Mesendoderm (in vitro differentiated cells): Measurements from ENCODE around the gene ACMSD. TPM values are rescaled to one million over a fixed set of nuclear protein-coding genes. Genes with fewer than 3 reads are reported as not detected.

Experiments
- DNase-seq: peaks from one replicate; pipeline ENCODE4 v3.0.0; 2013
- H2AK5ac ChIP-seq: 2 replicates; pipeline ENCODE4 v1.6.1; 2013; ENCODE audit warnings: low read length, inconsistent platforms
- H2BK120ac ChIP-seq: 2 replicates; pipeline ENCODE4 v1.6.1; 2013; ENCODE audit warnings: low read depth, mild to moderate bottlenecking, low read length, moderate library complexity, mixed read lengths
- H2BK15ac ChIP-seq: replicated peaks from 2 replicates; pipeline ENCODE4 v1.6.1; 2013; ENCODE audit warnings: low read depth, mild to moderate bottlenecking, moderate library complexity
- H2BK5ac ChIP-seq: 2 replicates; pipeline ENCODE4 v1.6.1; 2013; ENCODE audit warnings: low read length, inconsistent platforms
- H3K18ac ChIP-seq: 2 replicates; pipeline ENCODE4 v1.6.1; 2013; ENCODE audit warnings: mild to moderate bottlenecking, low read length, mixed read lengths
- H3K23ac ChIP-seq: one replicate; pipeline ENCODE4 v1.6.1; 2013; ENCODE audit warnings: low read length
- H3K27ac ChIP-seq: 2 replicates; pipeline ENCODE4 v1.5.1; 2013; ENCODE audit warnings: low read depth, mild to moderate bottlenecking, inconsistent platforms, low read length, moderate library complexity
- H3K27me3 ChIP-seq: 2 replicates; pipeline ENCODE4 v1.6.1; 2013; ENCODE audit warnings: low read length, control low read depth, mild to moderate bottlenecking, inconsistent platforms; ENCODE audit not compliant: insufficient read depth, poor library complexity
- H3K36me3 ChIP-seq: 2 replicates; pipeline ENCODE4 v1.6.1; 2013; ENCODE audit warnings: low read length, inconsistent platforms; ENCODE audit not compliant: control insufficient read depth, insufficient read depth
- H3K4ac ChIP-seq: one replicate; pipeline ENCODE4 v1.6.1; 2013; ENCODE audit warnings: low read depth, mild to moderate bottlenecking, low read length, moderate library complexity
- H3K4me1 ChIP-seq: 2 replicates; pipeline ENCODE4 v1.6.1; 2013; ENCODE audit warnings: low read depth, low read length, inconsistent platforms; ENCODE audit not compliant: control insufficient read depth
- H3K4me2 ChIP-seq: 2 replicates; pipeline ENCODE4 v1.6.1; 2013; ENCODE audit warnings: low read length
- H3K4me3 ChIP-seq: 2 replicates; pipeline ENCODE4 v1.5.1; 2013; ENCODE audit warnings: mild to moderate bottlenecking, low read length
- H3K56ac ChIP-seq: one replicate; pipeline ENCODE4 v1.6.1; 2013; ENCODE audit warnings: low read length
- H3K79me1 ChIP-seq: 2 replicates; pipeline ENCODE4 v1.6.1; 2013; ENCODE audit warnings: low read length, inconsistent platforms
- H3K79me2 ChIP-seq: 2 replicates; pipeline ENCODE4 v1.6.1; 2013; ENCODE audit warnings: mild to moderate bottlenecking, low read length; ENCODE audit not compliant: control insufficient read depth, insufficient read depth
- H3K9ac ChIP-seq: 2 replicates; pipeline ENCODE4 v1.6.1; 2013; ENCODE audit warnings: low read length, inconsistent platforms
- H4K5ac ChIP-seq: one replicate; pipeline ENCODE4 v1.6.1; 2013; ENCODE audit warnings: low read length
- H4K8ac ChIP-seq: one replicate; pipeline ENCODE4 v1.6.1; 2013; ENCODE audit warnings: low read depth, mild to moderate bottlenecking, control low read depth, low read length, moderate library complexity
- WGBS: extraction: QIAGEN DNeasy Blood & Tissue Kit; methylation state at CpG from one replicate; pipeline ENCODE4 v1.1.7; 2013; ENCODE audit warnings: low lambda C conversion rate, missing lambda C conversion rate; ENCODE audit not compliant: insufficient coverage; ENCODE audit errors: extremely low coverage; 5-methylcytosine and 5-hydroxymethylcytosine counted together
- polyA plus RNA-seq, 2 experiments: library from polyadenylated mRNA; stranded (reverse); fragments of 200-250 nt; gene quantifications; one replicate each; pipeline ENCODE4 v1.2.3, GENCODE V29; 2013

ACMSD gene
- polyA plus RNA-seq (2013, experiment 1 of 2), result not detected
- not detected for polyA plus RNA-seq (2013, experiment 2 of 2)

GRCh38 chr2:134838143-134838620, at the start of gene ACMSD:
ACMSD (plus strand) TSS chr2:134838616; CDS start chr2:134838683, 67 bp downstream.
- H3K4me3 ChIP-seq, result no peak within 1 kb of the TSS
- H2BK15ac ChIP-seq, result no peak within 1 kb of the TSS
- no peak within 1 kb of the TSS for H4K5ac ChIP-seq
- no peaks in the 10 kb centered on the region for H3K79me2 ChIP-seq
- H3K27ac ChIP-seq, result no peak within 1 kb of the TSS
- no peak within 1 kb of the TSS for H2AK5ac ChIP-seq
- H3K56ac ChIP-seq, result no peak within 1 kb of the TSS
- no peak within 1 kb of the TSS for H2BK5ac ChIP-seq
- no peak within 1 kb of the TSS for H3K9ac ChIP-seq
- no peak within 1 kb of the TSS for H4K8ac ChIP-seq
- no peaks in the 10 kb centered on the region for H3K36me3 ChIP-seq
- no peak within 1 kb of the TSS for H2BK120ac ChIP-seq
- no peaks in the 10 kb centered on the region for H3K27me3 ChIP-seq
- no peaks in the 10 kb centered on the region for H3K79me1 ChIP-seq
- DNase-seq, result no peak
- H3K18ac ChIP-seq, result no peak within 1 kb of the TSS
- no peak within 1 kb of the TSS for H3K23ac ChIP-seq
- H3K4ac ChIP-seq, result no peak within 1 kb of the TSS
- no peak within 1 kb of the TSS for H3K4me2 ChIP-seq
- no peaks in the 10 kb centered on the region for H3K4me1 ChIP-seq

GRCh38 chr2:134790487-134790886, 47.9 kb upstream of the ACMSD start:
- H2AK5ac ChIP-seq, result no peak overlapping the region
- no peaks in the 10 kb centered on the region for H3K27me3 ChIP-seq
- H3K18ac ChIP-seq, result no peak overlapping the region
- no peak overlapping the region for H3K4me2 ChIP-seq
- no peak overlapping the region for H2BK5ac ChIP-seq
- WGBS, result no CpG with 5 or more reads among the region's 3 CpGs
- no peak overlapping the region for H3K27ac ChIP-seq
- no peak overlapping the region for H2BK15ac ChIP-seq
- no peak overlapping the region for H3K56ac ChIP-seq
- DNase-seq, result peak; percentile 24
- H4K5ac ChIP-seq, result no peak overlapping the region
- H3K79me2 ChIP-seq, result no peaks in the 10 kb centered on the region
- no peak overlapping the region for H4K8ac ChIP-seq
- no peak overlapping the region for H2BK120ac ChIP-seq
- no peaks in the 10 kb centered on the region for H3K79me1 ChIP-seq
- H3K9ac ChIP-seq, result no peak overlapping the region
- no peak overlapping the region for H3K4ac ChIP-seq
- no peak overlapping the region for H3K4me3 ChIP-seq
- H3K23ac ChIP-seq, result no peak overlapping the region
- H3K36me3 ChIP-seq, result no peaks in the 10 kb centered on the region
- H3K4me1 ChIP-seq, result no peaks in the 10 kb centered on the region

GRCh38 chr2:134791616-134792015, 46.8 kb upstream of the ACMSD start:
- H4K5ac ChIP-seq, result no peak overlapping the region
- H3K9ac ChIP-seq, result no peak overlapping the region
- no peak overlapping the region for H3K4me2 ChIP-seq
- no peak overlapping the region for H4K8ac ChIP-seq
- H3K23ac ChIP-seq, result no peak overlapping the region
- no peak overlapping the region for H3K27ac ChIP-seq
- H3K27me3 ChIP-seq, result no peaks in the 10 kb centered on the region
- no CpG with 5 or more reads among the region's 3 CpGs for WGBS
- no peak overlapping the region for H2BK15ac ChIP-seq
- no peaks in the 10 kb centered on the region for H3K36me3 ChIP-seq
- H3K4me1 ChIP-seq, result no peaks in the 10 kb centered on the region
- H3K56ac ChIP-seq, result no peak overlapping the region
- H3K4me3 ChIP-seq, result no peak overlapping the region
- no peaks in the 10 kb centered on the region for H3K79me1 ChIP-seq
- no peak overlapping the region for H2AK5ac ChIP-seq
- no peak overlapping the region for H2BK5ac ChIP-seq
- H3K18ac ChIP-seq, result no peak overlapping the region
- H3K4ac ChIP-seq, result no peak overlapping the region
- no peak overlapping the region for H2BK120ac ChIP-seq
- no peaks in the 10 kb centered on the region for H3K79me2 ChIP-seq
- no peak for DNase-seq

- no peak overlapping the region for H3K4ac ChIP-seq
- H3K36me3 ChIP-seq, result no peaks in the 10 kb centered on the region
- no peak overlapping the region for H2BK120ac ChIP-seq
- no peak overlapping the region for H4K5ac ChIP-seq
- H3K23ac ChIP-seq, result no peak overlapping the region
- no peak overlapping the region for H2BK5ac ChIP-seq
- H3K4me1 ChIP-seq, result no peaks in the 10 kb centered on the region
- no peak for DNase-seq
- no peak overlapping the region for H3K18ac ChIP-seq
- WGBS, result no CpG with 5 or more reads among the region's 4 CpGs
- H4K8ac ChIP-seq, result no peak overlapping the region
- H3K56ac ChIP-seq, result no peak overlapping the region
- H3K79me1 ChIP-seq, result no peaks in the 10 kb centered on the region
- no peak overlapping the region for H3K4me2 ChIP-seq
- no peaks in the 10 kb centered on the region for H3K79me2 ChIP-seq
- no peak overlapping the region for H3K27ac ChIP-seq
- H2AK5ac ChIP-seq, result no peak overlapping the region
- H3K4me3 ChIP-seq, result no peak overlapping the region
- no peak overlapping the region for H3K9ac ChIP-seq
- no peaks in the 10 kb centered on the region for H3K27me3 ChIP-seq
- no peak overlapping the region for H2BK15ac ChIP-seq
Measured at GRCh38 chr2:134792186-134792585, 46.2 kb upstream of the ACMSD start.

- H2BK120ac ChIP-seq, result no peak overlapping the region
- H2BK5ac ChIP-seq, result no peak overlapping the region
- H2BK15ac ChIP-seq, result no peak overlapping the region
- no peak overlapping the region for H3K23ac ChIP-seq
- no peak overlapping the region for H4K5ac ChIP-seq
- DNase-seq, result no peak
- H3K56ac ChIP-seq, result no peak overlapping the region
- no peak overlapping the region for H2AK5ac ChIP-seq
- no peak overlapping the region for H3K4me2 ChIP-seq
- H3K4me3 ChIP-seq, result no peak overlapping the region
- no peak overlapping the region for H3K4ac ChIP-seq
- no peak overlapping the region for H3K27ac ChIP-seq
- no peaks in the 10 kb centered on the region for H3K27me3 ChIP-seq
- no peak overlapping the region for H3K9ac ChIP-seq
- no peaks in the 10 kb centered on the region for H3K4me1 ChIP-seq
- H3K79me1 ChIP-seq, result no peaks in the 10 kb centered on the region
- H3K18ac ChIP-seq, result no peak overlapping the region
- no peaks in the 10 kb centered on the region for H3K36me3 ChIP-seq
- H3K79me2 ChIP-seq, result no peaks in the 10 kb centered on the region
- WGBS, result no CpG with 5 or more reads among the region's 4 CpGs
- H4K8ac ChIP-seq, result no peak overlapping the region
Measured at GRCh38 chr2:134795765-134796164, 42.7 kb upstream of the ACMSD start.

- WGBS, result no CpG with 5 or more reads among the region's 2 CpGs
- no peak overlapping the region for H3K4me3 ChIP-seq
- H3K79me1 ChIP-seq, result no peaks in the 10 kb centered on the region
- H3K18ac ChIP-seq, result no peak overlapping the region
- DNase-seq, result no peak
- no peaks in the 10 kb centered on the region for H3K27me3 ChIP-seq
- no peak overlapping the region for H3K56ac ChIP-seq
- no peaks in the 10 kb centered on the region for H3K36me3 ChIP-seq
- H2BK120ac ChIP-seq, result no peak overlapping the region
- no peaks in the 10 kb centered on the region for H3K79me2 ChIP-seq
- no peak overlapping the region for H3K4ac ChIP-seq
- H3K4me2 ChIP-seq, result no peak overlapping the region
- no peak overlapping the region for H4K8ac ChIP-seq
- no peak overlapping the region for H3K23ac ChIP-seq
- no peak overlapping the region for H2AK5ac ChIP-seq
- H2BK5ac ChIP-seq, result no peak overlapping the region
- H2BK15ac ChIP-seq, result no peak overlapping the region
- H3K27ac ChIP-seq, result no peak overlapping the region
- H3K4me1 ChIP-seq, result no peaks in the 10 kb centered on the region
- no peak overlapping the region for H3K9ac ChIP-seq
- H4K5ac ChIP-seq, result no peak overlapping the region
Measured at GRCh38 chr2:134796373-134796772, 42.0 kb upstream of the ACMSD start.
